IPS-11a (cell line): ENCODE measurements around the gene LAMA5.

Experiments
- H3K4me3 ChIP-seq: one replicate; pipeline ENCODE4 v1.5.1; 2013; ENCODE audit warnings: low read depth, low read length, control low read depth

The LAMA5 gene

DNA sequence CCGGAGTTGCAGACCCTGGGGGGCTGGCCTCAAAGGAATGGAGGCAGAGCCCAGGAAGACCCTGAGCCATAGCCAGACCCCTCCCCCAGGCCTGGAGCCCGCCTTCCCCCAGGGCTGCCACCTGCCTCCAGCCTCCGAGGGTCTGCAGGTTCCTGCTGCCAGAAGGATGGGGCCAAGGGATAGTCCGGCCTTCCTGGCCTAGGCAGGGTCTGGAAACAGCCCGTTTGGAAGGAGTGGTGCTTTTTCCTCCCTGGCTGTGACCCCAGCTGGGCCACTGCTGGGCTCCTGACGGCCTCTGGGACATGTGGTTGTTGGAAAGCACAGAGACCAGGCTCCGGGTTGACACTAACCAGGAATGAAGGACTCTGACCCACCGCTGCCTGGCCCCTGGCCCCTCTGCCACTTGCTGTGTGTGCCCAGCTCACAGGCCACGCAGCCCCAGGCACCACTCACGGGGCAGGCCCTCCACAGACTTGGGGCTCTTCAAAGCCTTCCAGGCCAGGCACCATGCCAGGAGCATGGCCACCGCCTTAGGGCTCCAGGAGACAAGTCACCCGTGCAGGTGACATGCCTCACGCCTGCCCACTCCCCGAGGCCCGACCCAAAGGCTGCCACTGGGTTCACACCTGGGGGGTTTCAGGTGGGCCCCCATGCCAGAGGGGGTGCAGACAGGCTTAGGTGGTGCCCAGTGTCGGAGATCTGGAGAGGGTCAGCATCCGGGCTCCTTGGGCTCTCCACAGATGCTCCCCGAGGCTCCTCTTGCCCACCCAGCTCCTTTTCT lies 3.9 kb upstream of the LAMA5 start:
- no peak overlapping the region for H3K4me3 ChIP-seq

DNA sequence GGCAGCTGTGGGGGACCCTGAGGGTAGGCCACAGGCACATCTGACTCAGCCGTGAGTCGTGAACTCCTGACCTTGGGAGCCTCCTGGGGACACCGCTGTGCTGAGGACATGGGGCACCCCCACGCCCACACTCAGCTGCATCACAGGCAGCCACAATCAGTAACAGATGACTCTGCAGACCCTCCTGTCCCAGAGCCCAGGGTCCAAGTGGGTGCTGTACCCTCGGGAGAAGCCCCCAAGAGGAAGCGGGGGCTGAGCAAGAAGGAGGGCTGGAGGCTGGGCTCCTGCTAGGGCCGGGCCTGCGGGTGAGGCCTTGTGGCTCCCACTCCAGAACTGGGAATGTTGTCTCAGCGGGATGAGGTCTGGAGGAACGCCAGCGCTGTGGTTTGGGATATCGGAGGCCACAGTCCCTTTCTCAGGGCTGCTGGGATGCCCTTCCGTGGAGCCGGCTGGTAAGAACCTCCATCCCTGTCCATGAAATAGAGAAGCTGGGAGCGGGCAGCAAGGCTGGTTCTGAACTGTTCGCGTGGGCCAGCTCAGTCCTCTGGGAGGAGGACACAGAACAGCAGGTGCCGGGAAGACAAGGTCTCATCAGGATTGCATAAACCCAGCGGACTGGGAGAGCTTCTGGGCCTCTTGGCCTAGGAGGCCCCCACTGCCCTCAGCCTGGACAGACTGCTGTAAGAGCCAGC lies 3.1 kb upstream of the LAMA5 start:
- H3K4me3 ChIP-seq = no peak overlapping the region

DNA sequence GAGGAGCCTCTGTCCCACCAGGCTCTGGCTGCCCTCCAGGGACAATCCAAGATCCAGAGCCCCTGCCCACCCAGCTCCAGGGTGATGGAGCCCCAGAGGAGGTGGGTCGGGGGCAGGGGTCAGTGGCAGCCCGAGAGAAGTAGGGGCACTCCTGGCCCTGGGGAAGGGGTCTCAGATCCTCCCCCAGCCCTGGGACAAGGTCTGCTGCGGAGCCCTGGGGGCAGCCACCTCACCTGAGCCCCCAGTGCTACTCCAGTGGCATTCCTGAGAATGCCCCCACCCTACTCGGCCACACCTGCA lies 2.7 kb upstream of the LAMA5 start:
- no peak overlapping the region for H3K4me3 ChIP-seq

DNA sequence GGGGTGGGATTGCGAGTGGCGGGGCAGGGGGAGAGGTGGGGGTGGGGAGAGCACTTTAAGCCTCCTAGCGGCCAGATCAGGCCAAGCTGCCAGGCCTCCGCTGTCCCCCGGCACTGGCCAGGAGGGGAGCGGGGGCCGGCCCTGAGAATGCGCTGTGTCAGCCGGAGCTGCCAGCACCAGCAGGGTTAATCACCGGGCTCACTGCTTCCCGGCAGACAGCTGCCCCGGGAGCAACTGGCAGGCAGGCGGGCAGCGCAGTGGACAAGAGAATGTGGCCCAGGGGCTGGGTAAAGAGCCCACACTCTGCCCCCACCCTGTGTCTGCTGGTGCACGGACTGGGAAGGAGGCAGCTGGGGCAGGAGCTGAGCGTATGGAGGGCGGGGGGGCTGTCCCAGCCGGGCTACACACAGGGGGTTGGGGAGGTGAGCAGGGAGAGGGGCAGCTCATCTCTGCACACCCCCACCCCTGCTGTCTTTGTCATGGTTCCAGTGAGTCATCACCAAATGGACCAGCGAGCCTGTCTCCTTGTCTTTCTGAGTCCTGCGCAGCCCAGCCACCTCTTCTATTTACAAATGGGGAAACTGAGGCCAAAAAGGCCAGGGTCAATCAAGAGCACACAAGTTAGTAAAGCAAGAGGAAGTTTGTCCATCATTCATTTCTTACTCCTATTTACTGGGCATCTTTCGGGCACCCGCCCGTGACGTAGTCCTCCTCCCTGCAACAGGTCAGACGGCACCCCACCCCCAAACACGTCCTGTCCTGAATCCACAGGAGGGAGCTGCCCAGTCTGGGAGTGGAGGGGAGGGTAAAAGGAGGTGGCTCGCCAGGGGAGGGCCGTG lies 2.1 kb upstream of the LAMA5 start:
- H3K4me3 ChIP-seq = peak overlapping the region; percentile 18

DNA sequence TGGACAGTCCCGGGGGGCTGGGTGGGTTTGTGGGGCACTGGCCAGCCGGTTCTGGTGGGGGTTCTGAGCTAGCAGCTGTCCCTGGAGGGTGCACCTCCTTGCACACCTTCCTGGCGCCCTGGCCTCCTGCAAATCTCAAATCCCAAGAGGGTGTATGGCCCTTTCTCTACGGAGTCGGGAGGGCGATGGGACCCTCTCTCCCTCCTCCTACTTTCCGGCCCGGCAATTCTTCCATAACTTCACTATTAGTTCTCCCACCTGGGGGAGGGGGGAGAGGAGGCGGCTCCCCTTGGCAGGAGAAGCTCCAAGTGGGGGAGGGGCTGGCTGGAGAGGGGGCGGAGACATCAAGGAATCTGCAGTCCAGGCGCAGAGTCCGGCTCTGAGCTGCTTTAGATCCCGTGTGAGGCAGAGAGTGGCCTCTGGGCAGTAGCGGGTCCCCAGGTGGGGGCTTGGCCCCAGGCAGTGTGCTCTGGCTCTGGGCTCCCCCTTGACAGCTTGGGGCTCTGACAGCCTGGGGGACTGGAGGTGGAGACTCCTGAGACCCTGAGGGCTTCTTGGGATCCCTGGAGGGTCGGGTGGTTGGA lies 1.4 kb upstream of the LAMA5 start:
- peak overlapping the region; percentile 13 for H3K4me3 ChIP-seq

DNA sequence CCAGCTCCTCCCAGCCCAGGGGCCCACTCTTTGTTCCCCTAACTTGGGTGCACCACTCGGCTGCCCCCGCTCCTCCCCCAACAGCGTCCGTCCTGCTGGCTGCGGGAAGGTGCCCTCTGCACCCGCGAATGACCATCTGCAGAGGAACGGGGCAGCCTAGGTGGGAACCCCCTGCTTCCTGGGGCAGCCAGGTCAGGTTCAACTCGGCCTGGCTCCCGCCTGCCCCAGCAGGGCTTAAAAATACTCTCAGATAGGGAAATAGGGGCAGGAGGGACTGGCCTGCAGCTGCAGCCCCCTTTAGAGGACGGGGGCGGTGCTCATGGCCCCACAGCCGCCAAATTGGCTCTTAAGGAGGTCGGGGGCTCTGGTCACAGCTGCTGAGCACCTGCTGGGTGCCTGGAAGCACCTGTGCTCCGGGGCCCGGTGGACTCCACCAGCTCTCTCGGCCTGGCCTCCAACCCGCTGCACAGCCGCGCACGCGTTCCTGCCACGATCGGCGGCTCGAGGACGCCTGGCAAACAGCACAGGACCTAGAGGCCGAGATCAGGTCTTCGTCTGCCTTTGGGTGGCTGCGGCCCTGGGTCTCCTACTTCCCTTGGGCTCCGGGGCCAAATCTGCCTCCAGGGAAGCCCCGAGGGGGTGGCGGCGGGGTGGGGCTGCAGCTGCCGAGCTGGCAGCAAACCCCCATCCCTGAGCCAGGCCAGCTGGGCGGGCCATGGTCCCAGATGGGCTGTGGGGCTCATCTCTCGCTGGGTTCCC lies 700 bp upstream of the LAMA5 start:
- peak overlapping the region; percentile 37 for H3K4me3 ChIP-seq

DNA sequence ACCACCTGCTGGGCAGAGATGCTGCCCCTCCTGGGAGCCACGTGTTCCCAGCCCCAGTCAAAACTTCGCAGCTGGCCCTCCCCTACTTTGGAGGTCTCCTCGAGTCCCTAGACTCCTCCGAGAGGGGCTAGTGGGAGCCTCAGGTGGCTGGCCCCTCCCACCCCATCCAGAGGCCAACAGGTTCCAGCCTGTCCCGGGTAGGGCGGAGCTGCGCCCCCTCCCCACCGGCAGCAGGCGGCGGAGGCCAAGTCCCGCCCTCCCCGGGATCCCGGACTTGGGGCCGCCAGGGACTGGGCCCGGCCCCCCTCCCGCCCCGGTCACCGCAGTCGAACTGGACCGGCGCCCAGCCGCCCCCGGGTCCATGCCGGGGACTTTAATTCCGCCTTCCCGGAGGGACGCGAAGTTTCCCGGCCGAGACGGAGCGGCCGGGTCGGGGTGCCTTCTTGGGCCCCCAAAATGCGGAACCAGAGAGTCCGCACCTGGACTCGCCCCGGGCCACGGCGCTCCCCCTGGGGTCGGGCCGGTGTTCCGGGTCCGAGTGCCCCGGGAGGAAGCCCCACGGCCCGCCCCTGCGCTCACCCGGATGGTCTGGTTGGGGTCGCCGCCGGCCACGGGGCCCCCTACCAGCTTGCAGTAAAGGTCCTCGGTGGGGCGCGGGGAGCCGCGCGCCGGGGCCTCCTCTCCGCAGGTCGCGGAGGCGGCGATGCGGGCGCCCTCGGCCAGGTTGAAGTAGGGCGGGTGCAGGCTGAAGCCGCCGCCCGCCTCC lies 559 bp downstream of the LAMA5 start:
- peak overlapping the region; percentile 74 for H3K4me3 ChIP-seq

DNA sequence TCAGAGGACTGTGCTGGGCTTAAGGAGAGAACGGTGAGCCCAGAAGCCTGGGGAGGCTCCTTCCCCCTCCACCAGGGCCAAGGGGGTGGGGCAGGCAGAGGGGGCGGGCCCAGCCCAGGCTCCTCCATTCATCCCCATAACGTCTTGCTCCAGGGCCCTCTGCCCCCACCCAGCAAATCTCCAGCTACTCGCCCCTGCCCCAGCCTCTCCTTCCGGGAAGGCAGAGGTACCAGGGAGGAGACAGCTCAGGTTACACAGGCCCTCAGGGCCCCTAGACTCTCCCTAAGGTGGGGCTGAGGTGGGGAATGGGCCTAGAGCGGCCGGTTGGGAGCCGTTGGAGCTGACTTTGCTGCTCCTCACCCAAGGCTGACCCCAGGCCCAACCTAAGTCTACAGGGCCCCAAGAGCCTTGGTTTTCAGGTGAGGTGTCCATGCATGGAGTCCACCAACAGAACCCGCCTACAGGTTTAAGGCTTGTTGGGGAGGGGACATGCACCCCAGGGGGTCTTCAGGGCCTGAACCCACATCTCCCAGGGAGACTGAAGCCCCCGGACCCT lies 1.2 kb downstream of the LAMA5 start:
- peak overlapping the region; percentile 74 for H3K4me3 ChIP-seq

DNA sequence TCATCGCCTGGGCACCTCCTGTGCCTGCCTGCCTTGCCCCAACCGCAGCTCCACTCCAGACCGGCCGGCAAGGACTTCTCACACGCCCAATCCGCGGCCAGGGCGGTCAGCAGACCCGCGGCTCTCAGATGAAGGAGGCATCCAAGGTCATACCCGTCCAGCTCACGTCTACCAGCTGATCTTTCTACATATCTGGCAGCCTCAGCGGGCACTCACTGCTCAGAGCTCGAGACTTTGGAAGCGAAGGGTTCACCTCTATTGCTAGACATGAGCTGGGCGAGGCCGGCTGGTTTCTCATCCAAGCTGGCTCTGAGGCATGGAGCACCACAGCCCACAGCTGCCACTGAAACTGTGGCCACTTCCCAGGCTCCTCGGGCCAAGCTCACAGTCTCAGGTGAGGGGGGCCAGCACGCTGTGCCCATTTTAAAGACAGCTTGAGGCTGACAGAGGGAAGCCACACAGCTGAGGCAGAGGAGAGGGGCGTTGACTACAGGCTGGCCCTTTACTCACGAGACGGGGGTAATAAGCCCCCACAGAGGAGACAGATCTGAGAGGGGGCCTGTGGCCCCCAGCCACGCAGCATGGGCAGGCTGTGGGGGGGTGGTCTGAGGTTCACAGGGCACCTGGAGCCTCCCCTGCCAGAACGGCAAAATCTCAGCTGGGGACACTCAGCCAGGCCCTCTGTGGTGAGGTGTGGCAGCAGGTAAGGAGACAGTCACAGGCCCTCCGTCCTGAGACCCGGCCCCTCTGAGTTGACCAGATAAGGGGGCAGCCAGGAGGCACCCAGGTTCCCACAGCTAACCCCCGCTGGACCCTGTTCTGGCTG lies 2.0 kb downstream of the LAMA5 start:
- peak overlapping the region; percentile 4 for H3K4me3 ChIP-seq

DNA sequence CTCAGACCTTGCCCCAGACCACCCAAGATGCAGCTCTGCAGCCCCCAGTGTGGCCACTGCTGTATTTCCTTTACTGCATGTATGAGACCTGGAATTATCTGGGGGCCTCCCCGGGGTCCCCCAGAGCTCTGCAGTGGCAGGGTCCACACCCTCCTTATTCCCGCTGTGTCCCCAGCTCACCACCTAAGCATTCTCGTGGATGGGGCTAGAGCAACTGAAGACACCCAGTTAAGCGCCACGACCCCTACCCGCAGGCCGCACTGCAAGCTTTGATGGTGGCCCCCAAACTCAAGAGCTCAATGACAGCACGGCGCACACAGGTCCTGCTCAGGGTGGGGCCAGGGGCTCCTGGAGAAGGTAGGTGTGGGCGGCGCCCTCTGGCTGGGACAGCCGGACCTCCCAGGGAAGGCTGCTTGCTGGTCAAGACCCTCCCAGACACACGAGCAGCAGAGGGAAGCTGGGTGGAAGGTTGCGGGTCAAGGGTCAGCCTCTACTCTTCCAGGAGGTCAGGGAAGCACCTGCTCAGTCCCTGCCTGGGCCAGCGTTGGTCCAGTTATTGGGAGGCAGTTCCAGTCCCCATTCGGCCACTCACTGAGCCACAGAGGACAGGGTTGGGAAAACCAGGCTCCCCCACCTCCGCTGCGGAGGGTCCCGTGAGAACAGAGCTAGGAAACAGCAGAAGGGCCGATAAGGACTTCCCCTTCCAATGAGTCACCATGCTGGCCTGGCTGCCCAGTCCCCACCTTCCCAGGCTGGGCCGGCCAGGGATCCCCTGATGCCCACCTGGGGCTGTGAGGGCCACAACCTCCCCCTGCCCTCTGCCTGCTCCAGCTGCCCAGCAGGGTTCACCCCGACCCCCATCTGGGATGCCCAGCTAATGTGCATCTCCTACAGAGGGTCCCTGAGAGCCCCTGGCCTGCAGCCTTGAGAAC lies 2.9 kb downstream of the LAMA5 start:
- H3K4me3 ChIP-seq = no peak overlapping the region

DNA sequence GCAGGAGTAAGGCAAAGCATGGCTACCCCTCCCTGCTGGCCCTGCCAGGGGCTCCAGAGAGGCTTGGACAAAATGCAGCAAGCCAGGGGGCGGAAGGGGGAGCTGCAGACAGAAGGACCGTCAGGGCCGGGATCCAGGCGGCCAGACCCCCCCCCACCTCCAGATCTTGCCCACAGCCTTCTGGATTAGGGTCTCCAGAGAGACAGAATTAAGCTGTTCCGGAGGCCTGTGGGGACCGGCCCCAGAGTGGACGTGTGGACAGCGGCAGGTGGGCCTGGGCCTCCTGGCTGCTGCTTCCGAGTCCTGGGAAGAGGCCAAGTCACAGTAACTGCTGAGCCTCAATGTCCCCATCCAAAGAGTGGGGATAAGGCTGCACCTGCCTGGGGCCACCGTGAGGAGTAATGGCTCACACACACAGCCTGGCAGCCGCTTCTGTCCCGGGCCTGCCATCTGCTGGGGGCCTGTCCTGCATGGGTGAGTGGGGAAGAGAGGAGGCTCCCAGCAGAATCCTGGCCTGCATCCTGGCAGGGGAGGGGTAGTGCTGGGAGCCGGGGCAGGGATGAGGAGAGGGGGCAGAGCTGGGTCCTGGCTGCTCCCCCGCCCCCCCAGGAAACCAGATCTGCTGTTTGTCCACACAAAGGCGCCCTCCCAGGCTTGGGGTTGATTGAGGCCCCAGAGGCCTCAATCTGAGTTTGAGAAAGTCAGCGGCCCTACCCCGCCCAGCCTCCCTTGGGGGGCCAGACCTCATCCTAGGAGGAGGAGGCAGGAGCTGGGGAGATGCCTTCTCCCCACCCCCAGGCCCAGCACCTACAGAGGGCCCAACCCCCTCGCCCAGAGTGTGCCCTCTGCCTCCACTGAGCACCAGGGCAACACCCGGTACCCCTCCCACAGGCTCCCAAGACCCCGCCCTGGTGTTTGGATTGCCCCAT lies 3.9 kb downstream of the LAMA5 start:
- no peak overlapping the region for H3K4me3 ChIP-seq

DNA sequence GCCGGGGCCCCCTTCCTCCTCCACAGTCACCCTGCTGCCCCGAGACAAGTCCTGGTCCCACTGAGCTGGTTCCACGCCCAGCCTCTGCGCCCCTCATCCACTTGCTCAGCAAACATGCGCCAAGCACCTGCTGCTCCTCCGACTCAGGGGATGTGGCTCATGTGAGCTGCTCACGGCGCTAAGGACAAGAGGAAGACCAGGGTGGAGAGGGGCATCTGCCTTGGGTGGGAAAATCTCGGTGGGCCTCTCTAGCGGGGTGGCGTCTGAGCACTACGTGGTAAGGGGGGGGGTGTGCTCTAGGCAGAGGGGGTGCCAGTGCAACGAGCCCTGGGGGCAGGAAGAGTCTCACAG lies 4.5 kb downstream of the LAMA5 start:
- no peak overlapping the region for H3K4me3 ChIP-seq

DNA sequence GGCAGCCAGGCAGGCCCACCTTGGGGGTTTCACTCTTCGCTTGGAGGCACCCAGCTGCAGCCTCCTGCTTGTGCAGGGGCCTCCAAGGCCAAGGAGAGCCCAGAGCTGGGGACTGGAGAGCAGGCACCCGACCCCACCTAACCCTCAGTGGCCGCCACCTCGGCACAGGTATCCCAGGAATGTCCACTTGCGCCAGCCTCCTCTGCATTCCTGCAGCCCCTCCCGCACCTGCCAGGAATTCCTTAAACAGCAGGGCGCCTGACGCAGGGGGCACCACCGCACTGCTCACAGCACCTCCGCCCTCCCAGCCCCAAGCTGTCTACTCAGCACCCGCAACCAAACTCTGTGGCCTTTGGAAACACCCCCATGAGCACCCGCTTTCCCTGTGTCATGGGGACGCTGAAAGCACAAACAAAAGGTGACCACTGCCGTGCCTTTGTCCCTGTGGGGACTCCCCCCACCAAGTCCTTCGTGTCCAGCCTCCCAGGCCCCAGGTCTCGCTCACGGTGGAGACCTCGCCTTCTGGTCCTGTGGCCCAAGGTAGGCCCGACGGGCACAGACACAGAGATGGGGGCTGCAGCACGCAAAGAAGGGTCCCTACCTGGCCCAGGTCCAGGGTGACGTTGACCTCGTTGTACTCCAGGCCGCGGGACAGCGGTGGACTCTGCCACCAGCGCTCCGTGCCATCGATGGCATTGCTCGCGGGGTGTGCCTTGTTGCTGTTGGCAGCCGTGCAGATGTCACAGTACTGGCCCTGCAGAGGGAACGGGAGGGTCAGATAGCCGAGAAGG lies 5.1 kb downstream of the LAMA5 start:
- H3K4me3 ChIP-seq = no peak overlapping the region

DNA sequence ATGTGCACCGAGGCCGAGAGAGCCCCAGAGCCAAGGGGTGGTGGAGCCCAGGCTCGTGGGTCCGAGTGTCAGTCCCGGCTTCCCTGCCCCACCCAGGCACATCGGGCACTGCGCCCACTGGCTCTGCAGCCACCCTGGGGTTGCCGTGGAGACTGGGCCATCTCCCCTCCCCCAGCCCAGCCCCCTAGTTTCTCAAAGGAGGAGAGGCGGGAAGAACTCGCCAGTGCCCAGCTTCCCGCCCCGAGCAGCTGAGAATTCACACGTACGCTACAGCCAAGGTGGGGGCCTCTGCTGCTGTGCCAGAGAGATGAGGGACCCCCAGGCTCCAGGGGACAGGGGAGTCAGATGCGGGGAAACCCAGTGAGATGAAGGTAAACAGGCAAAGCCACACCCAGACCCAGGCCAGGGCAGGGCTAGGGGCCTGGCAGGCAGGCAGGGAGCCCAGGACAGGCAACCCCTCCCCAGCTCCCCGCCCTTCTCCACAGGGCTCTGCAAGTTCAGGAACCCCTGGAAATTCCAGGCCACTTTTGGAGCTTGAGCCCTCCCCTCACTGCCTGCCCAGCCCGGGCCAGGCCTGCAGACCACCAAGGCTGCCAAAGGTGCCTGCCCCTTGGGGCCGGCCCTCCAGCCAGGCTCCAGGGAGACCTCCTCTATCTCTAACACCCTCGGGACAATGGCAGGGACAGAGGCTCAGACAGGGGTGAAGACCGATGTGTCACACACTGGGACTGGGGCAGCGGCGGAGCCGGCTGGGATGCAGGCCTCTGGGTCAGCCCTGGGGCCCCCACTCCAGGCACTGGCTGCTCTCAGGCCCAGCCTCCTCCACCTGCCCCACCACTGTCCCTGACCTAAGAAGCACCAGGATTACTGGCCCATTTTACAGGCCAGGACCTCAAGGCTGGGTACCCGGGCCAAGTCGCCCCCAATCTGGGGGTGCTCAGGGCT lies 6.0 kb downstream of the LAMA5 start:
- H3K4me3 ChIP-seq = no peak overlapping the region
